CD14-positive monocyte (primary cell): ENCODE data around the gene ABCC4. TPM values are rescaled to one million over a fixed set of nuclear protein-coding genes. Genes with fewer than 3 reads are reported as not detected.
A peak's percentile ranks its signal among the peaks of the same experiment; 100 is the strongest.

Source experiments
- DNase-seq, 3 donors: peaks; one replicate each; pipeline ENCODE4 v3.0.0-alpha.2; 2011 to 2022
- H2AFZ ChIP-seq: 2 replicates; pipeline ENCODE4 v1.6.0; 2012; ENCODE audit warnings: mild to moderate bottlenecking, low read depth, low read length, inconsistent platforms; ENCODE audit not compliant: insufficient read depth, poor library complexity, severe bottlenecking
- H3K27ac ChIP-seq, 2 donors: 1 replicate in 1 of 2; 2 replicates in 1 of 2; pipeline ENCODE4 v1.5.1; 2012 to 2013; ENCODE audit warnings: low read length in 2 of 2, control low read depth in 1 of 2, inconsistent platforms in 1 of 2, low read depth in 1 of 2, mild to moderate bottlenecking in 1 of 2
- H3K27me3 ChIP-seq, 2 donors: one replicate each; pipeline versions ENCODE4 v1.6.0 to v1.6.1; 2011 to 2013; ENCODE audit warnings: low read length in 2 of 2; ENCODE audit not compliant: control insufficient read depth in 2 of 2, insufficient read depth in 2 of 2
- H3K36me3 ChIP-seq, 2 donors: replicated peaks in 1 of 2; 1 replicate in 1 of 2; 2 replicates in 1 of 2; pipeline versions ENCODE4 v1.5.1 to v1.6.1; 2012 to 2013; ENCODE audit warnings: low read length in 2 of 2, control low read depth in 1 of 2, inconsistent platforms in 1 of 2, mild to moderate bottlenecking in 1 of 2; ENCODE audit not compliant: insufficient read depth in 2 of 2, control insufficient read depth in 1 of 2
- H3K4me1 ChIP-seq, 2 donors: 1 replicate in 1 of 2; 2 replicates in 1 of 2; pipeline versions ENCODE4 v1.5.1 to v1.6.1; 2012 to 2013; ENCODE audit warnings: low read length in 2 of 2, control low read depth in 1 of 2, inconsistent platforms in 1 of 2, mild to moderate bottlenecking in 1 of 2, moderate library complexity in 1 of 2; ENCODE audit not compliant: insufficient read depth in 2 of 2, control insufficient read depth in 1 of 2
- H3K4me2 ChIP-seq: replicated peaks from 2 replicates; pipeline ENCODE3; 2012; ENCODE audit warnings: low read length, moderate library complexity, mild to moderate bottlenecking; ENCODE audit not compliant: poor library complexity, severe bottlenecking; ENCODE audit errors: extremely low read depth
- H3K4me3 ChIP-seq, 3 experiments: fragments of 200-600 bp in 1 of 3; sonication (generic) in 1 of 3; replicated peaks in 1 of 3; 1 replicate in 2 of 3; 2 replicates in 1 of 3; pipeline ENCODE4 v1.5.1; 2011 to 2013; ENCODE audit warnings: low read length in 3 of 3, mild to moderate bottlenecking in 3 of 3, control low read depth in 2 of 3, low read depth in 2 of 3, inconsistent platforms in 1 of 3, moderate library complexity in 1 of 3
- H3K79me2 ChIP-seq: 2 replicates; pipeline ENCODE4 v1.6.0; 2012; ENCODE audit warnings: mild to moderate bottlenecking, control low read depth, inconsistent platforms, low read length, moderate library complexity; ENCODE audit not compliant: insufficient read depth
- H3K9ac ChIP-seq: 2 replicates; pipeline ENCODE4 v1.6.0; 2017; ENCODE audit warnings: low read length, mild to moderate bottlenecking; ENCODE audit not compliant: insufficient read depth, poor library complexity, severe bottlenecking
- H3K9me3 ChIP-seq, 2 donors: replicated peaks in 1 of 2; 1 replicate in 1 of 2; 2 replicates in 1 of 2; pipeline versions ENCODE4 v1.5.1 to v1.6.1; 2012 to 2013; ENCODE audit warnings: low read length in 2 of 2, control low read depth in 1 of 2; ENCODE audit not compliant: control insufficient read depth in 1 of 2, insufficient read depth in 1 of 2
- H4K20me1 ChIP-seq: 2 replicates; pipeline ENCODE4 v1.6.0; 2012; ENCODE audit warnings: mild to moderate bottlenecking, low read length, control low read depth, moderate library complexity; ENCODE audit not compliant: insufficient read depth
- H3K27ac Mint-ChIP-seq, 7 donors: one replicate each; pipeline ENCODE4 v1.8.0; 2020; ENCODE audit warnings: mild to moderate bottlenecking in 7 of 7, mixed read lengths in 7 of 7, moderate library complexity in 6 of 7, inconsistent platforms in 2 of 7
- H3K27me3 Mint-ChIP-seq, 3 donors: one replicate each; pipeline ENCODE4 v1.8.0; 2021 to 2022; ENCODE audit warnings: low read depth in 3 of 3, mild to moderate bottlenecking in 3 of 3, mixed read lengths in 3 of 3, moderate library complexity in 3 of 3, inconsistent platforms in 1 of 3
- H3K36me3 Mint-ChIP-seq, 2 donors: one replicate each; pipeline ENCODE4 v1.8.0; 2020; ENCODE audit warnings: mixed read lengths in 2 of 2, inconsistent platforms in 1 of 2, mild to moderate bottlenecking in 1 of 2
- H3K4me1 Mint-ChIP-seq: one replicate; pipeline ENCODE4 v1.8.0; 2020; ENCODE audit warnings: mild to moderate bottlenecking, mixed read lengths
- H3K4me3 Mint-ChIP-seq, 2 donors: one replicate each; pipeline ENCODE4 v1.8.0; 2020; ENCODE audit warnings: mild to moderate bottlenecking in 2 of 2, mixed read lengths in 2 of 2, moderate library complexity in 1 of 2
- H3K9me3 Mint-ChIP-seq, 7 donors: one replicate each; pipeline ENCODE4 v1.8.0; 2020 to 2022; ENCODE audit warnings: mixed read lengths in 7 of 7, mild to moderate bottlenecking in 6 of 7, moderate library complexity in 6 of 7, inconsistent platforms in 2 of 7
- CTCF ChIP-seq: fragments of 200-600 bp; IDR thresholded peaks from one replicate; pipeline ENCODE4 v1.8.0; 2022; ENCODE audit warnings: antibody characterized with exemption, mild to moderate bottlenecking
- WGBS: methylation state at CpG from one replicate; pipeline ENCODE4 v1.1.5; 2013; ENCODE audit warnings: missing lambda C conversion rate; ENCODE audit not compliant: insufficient coverage; 5-methylcytosine and 5-hydroxymethylcytosine counted together
- intact Hi-C, 2 donors: fragments of 100-400 bp; cut with micrococcal nuclease; formaldehyde crosslinking; loops; one replicate each; pipeline versions ENCODE4 v1.15.0 to v1.15.1; 2023
- polyA plus RNA-seq, 3 donors: library from polyadenylated mRNA; depleted of rRNA in 1 of 3; unstranded in 2 of 3; stranded (reverse) in 1 of 3; fragments of 300-500 nt in 2 of 3; fragments of >200 nt in 1 of 3; fragmentation: Illumina TruSeq in 2 of 3; gene quantifications; 1 replicate in 2 of 3; 2 replicates in 1 of 3; pipeline ENCODE4 v1.2.3, GENCODE V29; 2012 to 2021

The ABCC4 gene
- polyA plus RNA-seq, 3 donors = 0.96 to 2.5 (median 1.7) TPM

DNA sequence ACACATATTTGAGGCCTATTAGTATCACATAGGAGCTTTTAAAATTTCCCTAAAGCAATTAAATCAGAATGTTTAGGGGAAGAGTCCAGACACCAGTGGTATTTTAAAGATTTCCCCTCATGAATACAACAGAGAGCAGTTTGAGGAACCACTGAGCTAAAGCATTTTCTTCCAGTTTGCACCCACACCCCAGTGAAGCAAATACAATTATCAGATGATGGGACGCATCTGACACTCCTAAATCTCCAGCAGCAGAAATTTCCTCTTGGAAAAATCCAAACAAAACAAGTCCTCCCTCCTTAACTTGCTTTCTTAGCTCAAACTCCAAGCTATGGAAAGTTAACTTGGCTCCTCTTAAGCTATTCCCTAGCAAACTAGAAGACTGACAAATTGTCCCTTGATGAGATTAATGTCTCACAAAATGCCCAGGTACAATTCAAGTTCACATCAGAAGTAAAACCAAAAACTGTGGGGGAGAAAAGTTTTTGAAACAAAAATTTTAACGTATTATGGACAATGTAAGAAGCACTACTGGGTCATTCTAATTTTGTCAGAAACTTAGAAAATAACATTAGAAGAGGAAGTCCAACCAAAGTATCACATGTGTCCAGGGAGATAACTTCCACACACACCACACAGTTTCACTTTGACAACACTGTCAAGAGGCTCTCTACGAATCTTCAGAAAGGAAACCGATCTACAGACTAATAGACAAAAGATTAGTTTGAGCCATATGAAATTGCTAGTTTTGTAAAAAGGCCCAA lies 74.1 kb downstream of the ABCC4 start:
- H3K4me1 Mint-ChIP-seq = peaks cover 21% of the 10 kb centered on the region
- no peak for TF ChIP-seq CTCF
- H3K27ac Mint-ChIP-seq = peak overlapping the region; percentile 54 to 80 (median 71)
- Histone ChIP-seq H3K27me3 (no peaks in the 10 kb centered on the region), H3K4me1 (peaks cover 19 to 22% of the 10 kb centered on the region in 2 donors), H3K9ac (no peak overlapping the region), H3K4me3 (peak overlapping the region; percentile 13 to 36 (median 26)), H3K79me2 (no peaks in the 10 kb centered on the region), H3K9me3 (no peaks in the 10 kb centered on the region), H3K36me3 (no peaks in the 10 kb centered on the region), H3K27ac (peak overlapping the region; percentile 47 to 70), H2AFZ (peak overlapping the region; percentile 8), H4K20me1 (no peaks in the 10 kb centered on the region), H3K4me2 (peak overlapping the region; percentile 72)
- H3K27me3 Mint-ChIP-seq = no peaks in the 10 kb centered on the region
- H3K4me3 Mint-ChIP-seq = peak overlapping the region; percentile 63 to 88
- DNase-seq = peak; percentile 48 to 49 (median 49)
- intact Hi-C loops = no loop called here
- WGBS = 0% methylated on average over 1 of the region's 4 CpGs
- H3K36me3 Mint-ChIP-seq = peaks cover 0 to under 1% of the 10 kb centered on the region in 2 donors
- no peaks in the 10 kb centered on the region for H3K9me3 Mint-ChIP-seq

DNA sequence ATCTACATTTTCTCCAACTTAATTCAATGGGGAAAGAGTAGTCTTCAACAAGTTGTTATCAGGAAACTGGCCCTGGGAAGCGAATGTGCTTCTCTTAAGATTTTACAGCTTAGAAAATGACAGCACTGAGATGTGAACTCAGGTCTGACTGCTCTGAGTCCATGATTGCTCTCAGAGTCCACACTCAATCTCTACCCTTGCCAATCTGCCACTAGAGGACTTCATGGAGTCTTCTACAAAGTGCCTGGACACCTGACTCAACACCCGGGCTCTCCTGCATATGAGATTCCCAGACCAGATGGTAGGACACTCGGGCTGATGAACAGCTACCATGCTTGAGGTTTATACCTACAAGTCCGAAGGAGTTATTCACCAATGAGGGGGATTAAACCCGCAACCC lies 74.8 kb downstream of the ABCC4 start:
- peak overlapping the region in 4 of 7 donors; percentile 61 to 80 (median 77) for H3K27ac Mint-ChIP-seq

More for the DNA sequence above, 74.8 kb downstream of the ABCC4 start:
- Histone ChIP-seq H3K27me3 (no peaks in the 10 kb centered on the region), H3K36me3 (no peaks in the 10 kb centered on the region), H3K4me2 (peak overlapping the region; percentile 72), H3K27ac (peak overlapping the region in 1 of 2 donors; percentile 70), H3K4me3 (no peak overlapping the region), H2AFZ (peak overlapping the region; percentile 8), H3K9ac (no peak overlapping the region), H3K4me1 (peaks cover 19 to 22% of the 10 kb centered on the region in 2 donors), H3K9me3 (no peaks in the 10 kb centered on the region), H4K20me1 (no peaks in the 10 kb centered on the region), H3K79me2 (no peaks in the 10 kb centered on the region)
- Mint-ChIP-seq H3K9me3 (no peaks in the 10 kb centered on the region), H3K4me3 (no peak overlapping the region), H3K27me3 (no peaks in the 10 kb centered on the region), H3K4me1 (peaks cover 21% of the 10 kb centered on the region), H3K36me3 (no peaks in the 10 kb centered on the region)
- no peak for TF ChIP-seq CTCF
- DNase-seq = no peak
- WGBS = 100% methylated on average over 1 of the region's 5 CpGs
- intact Hi-C loops = no loop called here
